BE2C (cell line): Measurements from ENCODE around the gene HTRA2.

Experiments
- DNase-seq: peaks from one replicate; pipeline ENCODE4 v3.0.0-alpha.2; 2020
- H3K27me3 ChIP-seq: fragments of 250-450 bp; sonication (Bioruptor Pico); 2 replicates; pipeline ENCODE4 v1.5.1; 2020; ENCODE audit warnings: mild to moderate bottlenecking
- H3K36me3 ChIP-seq: fragments of 250-450 bp; sonication (Bioruptor Pico); 2 replicates; pipeline ENCODE4 v1.5.1; 2020; ENCODE audit warnings: mild to moderate bottlenecking
- H3K4me1 ChIP-seq: fragments of 250-450 bp; sonication (Bioruptor Pico); 2 replicates; pipeline ENCODE4 v1.5.1; 2020
- H3K4me3 ChIP-seq: 2 replicates; pipeline ENCODE4 v1.5.1; 2011; ENCODE audit warnings: low read depth, low read length
- H3K9me3 ChIP-seq: fragments of 250-450 bp; sonication (Bioruptor Pico); 2 replicates; pipeline ENCODE4 v1.5.1; 2020
- TF ChIP-seq, protein P1 (sequence below): IDR thresholded peaks from 2 replicates; pipeline ENCODE4 v1.5.1; 2012; ENCODE audit warnings: mild to moderate bottlenecking, low read depth, low read length

Gene HTRA2

DNA sequence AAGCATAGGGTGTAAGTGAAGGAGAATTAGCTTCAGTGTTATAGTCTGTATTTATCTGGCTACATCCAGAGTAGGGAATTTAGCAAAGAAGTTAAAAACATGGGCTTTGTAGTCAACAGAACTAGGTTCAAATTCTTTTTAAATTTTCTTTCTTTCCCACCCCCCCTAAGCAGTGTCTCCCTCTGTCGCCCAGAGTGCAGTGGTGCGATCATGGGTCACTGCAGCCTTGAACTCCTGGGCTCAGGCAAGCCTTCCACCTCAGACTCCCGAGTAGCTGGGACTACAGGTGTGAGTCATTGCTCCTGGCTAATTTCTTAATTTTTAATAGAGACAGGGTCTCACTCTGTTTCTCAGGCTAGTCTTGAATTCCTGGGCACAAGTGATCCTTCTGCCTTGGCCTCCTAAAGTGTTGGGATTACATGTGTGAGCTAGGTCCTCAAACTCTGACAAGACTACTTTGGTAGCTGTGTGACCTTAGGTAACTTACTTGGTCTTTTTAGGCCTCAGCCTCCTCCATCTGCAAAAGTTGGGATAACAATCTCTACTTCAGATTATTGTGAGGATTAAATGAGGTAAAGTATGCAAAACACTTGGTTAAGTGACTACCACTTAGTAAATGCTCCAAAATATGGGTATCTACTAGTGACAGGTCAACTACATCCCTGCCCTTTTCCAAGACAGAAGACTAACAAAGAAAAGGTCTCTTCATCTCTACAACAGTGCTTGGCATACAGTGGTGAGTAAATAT lies 42.6 kb downstream of the HTRA2 start:
- Histone ChIP-seq H3K4me3 (no peak overlapping the region), H3K9me3 (no peaks in the 10 kb centered on the region), H3K36me3 (no peaks in the 10 kb centered on the region), H3K4me1 (no peaks in the 10 kb centered on the region), H3K27me3 (no peaks in the 10 kb centered on the region)
- TF ChIP-seq, protein P1, sequence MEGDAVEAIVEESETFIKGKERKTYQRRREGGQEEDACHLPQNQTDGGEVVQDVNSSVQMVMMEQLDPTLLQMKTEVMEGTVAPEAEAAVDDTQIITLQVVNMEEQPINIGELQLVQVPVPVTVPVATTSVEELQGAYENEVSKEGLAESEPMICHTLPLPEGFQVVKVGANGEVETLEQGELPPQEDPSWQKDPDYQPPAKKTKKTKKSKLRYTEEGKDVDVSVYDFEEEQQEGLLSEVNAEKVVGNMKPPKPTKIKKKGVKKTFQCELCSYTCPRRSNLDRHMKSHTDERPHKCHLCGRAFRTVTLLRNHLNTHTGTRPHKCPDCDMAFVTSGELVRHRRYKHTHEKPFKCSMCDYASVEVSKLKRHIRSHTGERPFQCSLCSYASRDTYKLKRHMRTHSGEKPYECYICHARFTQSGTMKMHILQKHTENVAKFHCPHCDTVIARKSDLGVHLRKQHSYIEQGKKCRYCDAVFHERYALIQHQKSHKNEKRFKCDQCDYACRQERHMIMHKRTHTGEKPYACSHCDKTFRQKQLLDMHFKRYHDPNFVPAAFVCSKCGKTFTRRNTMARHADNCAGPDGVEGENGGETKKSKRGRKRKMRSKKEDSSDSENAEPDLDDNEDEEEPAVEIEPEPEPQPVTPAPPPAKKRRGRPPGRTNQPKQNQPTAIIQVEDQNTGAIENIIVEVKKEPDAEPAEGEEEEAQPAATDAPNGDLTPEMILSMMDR, result no peak
- no peak for DNase-seq

DNA sequence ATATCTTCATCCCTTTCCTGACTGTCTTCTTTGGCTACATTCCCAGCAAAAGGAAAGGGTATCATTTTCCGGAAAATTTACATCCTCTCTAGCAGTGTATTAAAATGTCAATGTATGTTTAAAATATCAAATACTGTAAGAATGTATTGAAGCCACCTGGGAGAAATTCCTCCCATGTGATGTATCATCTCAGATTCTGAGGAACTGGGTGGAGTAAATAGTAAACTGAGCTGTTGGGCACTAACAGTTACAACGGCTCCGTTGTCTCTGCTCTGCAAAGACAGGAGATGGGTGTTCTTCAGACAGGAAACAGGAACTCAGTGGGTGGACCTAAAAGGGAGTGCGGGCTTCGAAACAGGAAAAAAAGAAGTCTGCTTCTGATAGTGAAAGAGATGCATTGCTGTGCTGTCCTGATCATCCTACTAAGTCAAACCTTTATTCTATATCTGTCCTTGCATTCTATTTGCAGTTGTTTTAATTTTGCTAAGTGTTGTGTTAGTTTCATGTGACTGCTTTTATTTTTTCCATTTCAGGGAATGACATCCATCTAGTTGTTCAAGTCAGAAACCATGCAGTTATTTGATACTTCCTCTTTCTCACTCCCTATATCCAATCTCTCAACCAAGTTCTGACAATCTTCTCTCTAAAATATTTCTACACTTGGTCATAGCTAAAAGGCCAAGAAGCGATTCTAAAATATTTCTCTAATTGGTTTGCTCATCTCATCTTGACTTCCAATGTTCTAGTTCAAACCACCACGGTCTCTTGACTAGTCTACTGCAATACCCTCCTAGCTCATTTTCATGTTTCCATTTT lies 44.2 kb downstream of the HTRA2 start:
- TF ChIP-seq, protein P1, result no peak
- DNase-seq, result no peak

DNA sequence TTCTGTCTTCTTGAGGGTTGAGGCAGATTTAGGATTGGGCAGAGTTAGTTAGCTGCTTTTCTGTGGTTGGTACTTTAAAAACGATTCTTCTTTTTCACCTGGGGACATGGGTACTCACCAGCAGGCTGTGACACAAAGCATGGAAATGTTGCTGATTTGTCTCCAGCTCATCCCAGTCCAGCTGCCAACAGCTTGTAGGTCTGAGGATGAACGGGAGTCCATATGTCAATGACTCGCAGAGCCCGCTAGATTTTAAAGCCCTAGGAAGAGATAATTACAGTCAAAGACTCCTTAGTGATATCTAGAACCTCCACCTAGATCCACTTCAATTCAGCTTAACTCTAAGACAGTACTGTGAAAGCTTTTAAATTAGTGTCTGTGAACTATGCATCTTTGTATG lies 45.6 kb downstream of the HTRA2 start:
- TF ChIP-seq, protein P1, result no peak
- Histone ChIP-seq H3K27me3 (no peaks in the 10 kb centered on the region), H3K4me3 (no peak overlapping the region), H3K4me1 (no peaks in the 10 kb centered on the region), H3K9me3 (no peaks in the 10 kb centered on the region), H3K36me3 (no peaks in the 10 kb centered on the region)
- DNase-seq, result no peak

More for the DNA sequence above, 44.2 kb downstream of the HTRA2 start:
- Histone ChIP-seq H3K9me3 (no peaks in the 10 kb centered on the region), H3K27me3 (no peaks in the 10 kb centered on the region), H3K4me3 (no peak overlapping the region), H3K36me3 (no peaks in the 10 kb centered on the region), H3K4me1 (no peaks in the 10 kb centered on the region)

DNA sequence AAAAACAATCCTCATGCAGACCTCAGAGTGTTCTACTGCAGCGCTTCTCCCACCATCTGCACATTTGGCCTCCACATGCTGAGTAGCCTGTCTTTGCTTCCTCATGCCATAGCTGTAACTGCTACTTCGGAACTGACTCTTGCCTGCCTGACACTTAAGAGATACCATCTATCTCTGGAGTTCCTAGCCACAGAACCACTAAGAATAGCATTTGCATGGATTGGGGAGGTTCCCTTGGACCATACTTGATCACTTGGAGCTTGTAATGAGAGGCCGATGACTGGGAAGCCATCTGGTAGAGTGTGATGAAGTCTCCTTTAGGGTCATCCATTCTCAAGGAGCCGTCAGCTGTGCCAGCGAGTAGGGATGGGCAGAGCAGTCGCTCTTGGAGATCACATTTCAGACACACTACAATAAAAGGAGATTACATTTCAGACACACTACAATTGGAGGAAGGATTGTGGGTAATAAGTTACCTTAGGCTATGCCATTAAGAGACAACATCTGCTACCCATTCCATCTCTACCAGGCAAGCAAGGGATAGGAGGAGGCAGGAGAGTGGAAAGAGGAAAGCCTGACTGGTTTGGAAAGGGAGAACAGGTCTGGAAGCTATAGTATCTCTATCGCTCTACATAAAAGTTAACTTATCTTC lies 46.6 kb downstream of the HTRA2 start:
- Histone ChIP-seq H3K27me3 (no peaks in the 10 kb centered on the region), H3K4me1 (no peaks in the 10 kb centered on the region), H3K36me3 (no peaks in the 10 kb centered on the region), H3K9me3 (no peaks in the 10 kb centered on the region), H3K4me3 (no peak overlapping the region)
- TF ChIP-seq, protein P1, result no peak
- no peak for DNase-seq

DNA sequence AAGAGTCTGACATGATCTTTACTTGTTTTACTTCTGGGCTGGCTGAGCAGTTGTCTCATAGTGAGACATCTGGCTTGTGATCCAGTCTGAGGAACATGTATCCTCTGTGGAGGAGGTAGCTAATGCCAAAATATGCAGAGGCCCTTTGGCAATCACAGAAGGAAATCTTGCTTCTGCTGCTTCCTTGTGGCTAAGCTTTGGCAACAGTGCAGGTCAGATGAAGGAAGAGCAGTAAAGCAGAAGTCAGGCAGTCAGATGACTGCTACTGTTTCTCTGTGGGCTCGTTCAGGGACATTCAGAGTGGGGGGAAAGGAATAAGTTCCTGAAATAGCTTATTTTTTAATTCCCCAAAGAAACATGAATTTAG lies 47.1 kb downstream of the HTRA2 start:
- no peaks in the 10 kb centered on the region for H3K9me3 ChIP-seq
- no peaks in the 10 kb centered on the region for H3K4me1 ChIP-seq
- TF ChIP-seq, protein P1, result no peak
- no peaks in the 10 kb centered on the region for H3K27me3 ChIP-seq
- H3K36me3 ChIP-seq, result no peaks in the 10 kb centered on the region
- H3K4me3 ChIP-seq, result no peak overlapping the region
- no peak for DNase-seq

DNA sequence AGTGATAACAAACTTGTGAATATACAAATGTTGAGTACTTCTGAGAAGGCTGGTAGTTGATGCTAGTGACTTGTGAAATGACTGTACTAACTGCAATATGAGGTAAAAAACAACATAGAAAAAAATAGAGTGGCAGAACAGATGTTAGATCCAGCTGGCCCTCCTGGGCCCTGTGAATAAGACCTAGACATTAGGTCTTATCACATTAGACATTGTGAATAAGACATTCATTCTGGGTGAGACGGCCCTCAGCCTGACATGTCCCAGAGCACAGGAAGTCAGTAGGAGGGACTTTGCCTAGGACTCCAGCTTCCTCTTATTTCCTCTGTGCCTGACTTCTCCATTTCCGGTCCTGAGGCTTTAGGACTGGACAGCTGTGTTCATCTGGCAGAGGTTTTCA lies 47.7 kb downstream of the HTRA2 start:
- no peaks in the 10 kb centered on the region for H3K9me3 ChIP-seq
- no peak overlapping the region for H3K4me3 ChIP-seq
- H3K27me3 ChIP-seq, result no peaks in the 10 kb centered on the region
- TF ChIP-seq, protein P1, result no peak
- DNase-seq, result no peak
- no peaks in the 10 kb centered on the region for H3K4me1 ChIP-seq
- H3K36me3 ChIP-seq, result no peaks in the 10 kb centered on the region
